GM12892 (cell line): ENCODE measurements around the gene STARD5.

Source experiments
- DNase-seq: peaks from one replicate; pipeline ENCODE4 v3.0.0; 2011; ENCODE audit not compliant: insufficient read length
- FAIRE-seq: peaks from 2 replicates; lab custom pipeline; 2011; peaks lifted over from hg19 to GRCh38; lab: Jason Lieb, UNC
- POLR2A ChIP-seq: IDR thresholded peaks from 2 replicates; pipeline ENCODE4 v1.6.1; 2011; ENCODE audit warnings: low read depth, low read length, control low read depth
- POLR2AphosphoS5 ChIP-seq: IDR thresholded peaks from 2 replicates; pipeline ENCODE4 v1.6.1; 2011; ENCODE audit warnings: low read depth, low read length, control low read depth
- TAF1 ChIP-seq: IDR thresholded peaks from 2 replicates; pipeline ENCODE4 v1.6.1; 2011; ENCODE audit warnings: low read depth, mild to moderate bottlenecking, control low read depth, low read length, borderline replicate concordance

The STARD5 gene

DNA sequence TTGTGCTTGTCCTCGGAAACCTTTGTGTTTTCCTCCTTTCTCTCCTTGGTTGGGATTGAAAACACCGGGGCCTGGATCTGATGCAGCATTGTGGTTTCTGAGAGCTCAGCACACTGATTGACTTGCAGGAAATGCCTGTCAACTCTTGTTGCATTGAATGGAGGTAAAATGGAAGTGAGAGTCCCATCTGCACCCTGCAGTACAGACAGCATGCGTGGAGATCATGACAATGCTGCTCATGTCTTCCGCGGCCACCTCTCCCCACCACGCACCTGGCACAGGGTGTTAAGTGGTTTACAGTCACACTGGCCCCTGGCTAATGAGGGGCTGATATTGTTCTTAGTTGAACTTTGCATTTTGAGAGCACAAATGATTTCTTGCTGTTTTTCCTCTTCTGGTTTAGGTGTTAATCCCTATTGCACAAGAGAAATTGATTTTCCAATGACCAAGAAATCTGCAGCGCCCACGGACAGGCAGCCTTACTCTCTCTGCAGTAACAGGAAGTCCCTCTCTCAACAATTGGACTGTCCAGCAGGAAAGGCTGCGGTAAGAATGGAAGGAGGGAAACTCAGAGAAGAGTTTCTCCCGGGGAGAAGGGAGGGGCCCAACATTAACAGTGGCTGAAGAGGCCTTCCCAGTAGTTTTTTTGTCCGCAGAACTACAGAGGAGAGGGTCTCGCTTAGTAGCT is 58.5 kb downstream of the STARD5 start:
- peak; percentile 62 for FAIRE-seq
- TF ChIP-seq POLR2A (no peak), TAF1 (no peak), POLR2AphosphoS5 (no peak)
- no peak for DNase-seq

DNA sequence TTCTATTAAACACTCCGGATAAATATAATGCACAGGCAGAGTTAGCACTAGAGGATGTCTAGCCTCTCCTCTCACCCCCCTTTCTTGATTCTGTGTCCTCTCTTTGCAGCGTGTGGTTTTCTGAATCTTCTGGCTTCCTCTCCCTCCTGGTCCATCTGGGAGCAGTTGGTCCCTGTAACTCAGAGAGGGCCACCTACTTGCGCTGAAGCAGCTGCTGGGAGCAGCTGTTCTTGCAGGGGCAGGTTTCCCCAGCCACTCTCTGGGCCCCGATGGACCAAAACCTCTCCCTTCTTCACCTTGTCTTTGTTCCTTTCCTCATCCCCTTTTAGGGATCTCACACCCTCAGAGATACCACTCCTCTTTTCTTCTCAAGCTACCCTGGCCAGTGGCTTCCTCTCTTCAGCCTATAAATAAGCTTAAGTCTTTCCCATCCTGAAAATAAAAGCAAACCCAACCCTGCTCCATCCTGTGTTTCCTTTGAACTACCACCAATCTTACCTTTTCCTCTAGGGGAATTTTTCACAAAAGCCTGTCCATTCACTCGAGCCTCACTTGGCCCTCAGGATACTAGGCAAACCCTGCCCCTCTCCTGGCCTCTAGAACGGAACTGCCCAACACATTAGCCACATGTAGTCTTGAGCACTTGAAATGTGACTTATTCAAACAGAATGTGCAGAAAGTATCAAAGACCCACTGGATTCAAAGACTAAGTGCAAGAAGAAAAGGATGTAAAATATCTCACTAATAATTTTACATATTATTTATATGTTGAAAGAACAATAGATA is 59.7 kb downstream of the STARD5 start:
- DNase-seq (no peak), FAIRE-seq (no peak)
- TF ChIP-seq POLR2A = no peak
- TF ChIP-seq POLR2AphosphoS5 = no peak
- TF ChIP-seq TAF1 = no peak

DNA sequence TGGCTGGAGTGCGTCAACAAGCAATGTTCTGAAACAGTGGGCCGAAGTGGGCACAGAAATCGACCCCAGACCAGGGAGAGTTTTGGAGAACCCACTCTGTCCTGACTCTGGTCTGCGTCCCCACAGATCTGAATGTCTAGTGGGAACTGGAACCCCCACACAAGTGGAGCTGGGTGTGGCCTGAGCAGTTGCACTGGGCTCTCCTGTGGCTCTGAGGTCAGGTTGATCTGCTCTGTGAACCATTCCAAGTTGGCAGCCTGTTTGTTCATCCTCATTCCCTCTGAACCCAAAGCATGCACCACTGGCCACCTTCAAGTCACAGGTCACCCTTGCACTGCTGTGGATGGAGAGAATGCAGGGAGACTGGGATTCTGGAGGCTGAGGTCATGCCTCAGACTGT is 60.5 kb downstream of the STARD5 start:
- FAIRE-seq = no peak

DNA sequence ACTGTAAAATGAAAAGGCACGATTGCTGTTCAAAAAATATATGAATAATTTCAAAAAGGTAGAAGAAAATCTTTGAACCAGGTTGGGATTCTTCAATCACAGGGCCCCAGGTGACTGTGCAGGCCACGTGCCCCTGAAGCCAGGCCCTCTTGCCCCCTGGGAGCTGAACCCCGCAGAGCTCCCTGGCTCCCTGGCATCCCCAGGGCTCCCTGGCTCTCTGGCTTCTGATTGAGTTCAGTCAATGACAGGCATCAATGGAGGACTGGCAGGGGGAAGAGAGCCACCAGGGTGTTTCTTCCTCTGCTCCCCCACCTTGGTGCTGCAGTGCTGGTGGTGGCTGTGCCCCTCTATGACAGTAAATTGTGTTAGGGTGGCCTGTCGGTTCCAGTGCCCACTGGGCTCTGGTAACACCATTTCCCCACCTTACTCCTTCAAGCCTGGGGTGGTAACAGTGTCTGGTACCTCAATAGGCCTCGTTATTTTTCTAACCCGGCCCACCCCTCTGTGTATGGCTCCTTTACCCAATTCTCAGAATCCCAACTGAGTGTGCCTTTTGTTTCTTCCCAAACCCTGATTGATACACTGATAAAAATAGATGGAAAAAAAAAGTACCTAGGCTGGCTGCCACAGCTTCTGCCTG is 62.6 kb downstream of the STARD5 start:
- no peak for FAIRE-seq
- DNase-seq = no peak
- no peak for TF ChIP-seq TAF1
- TF ChIP-seq POLR2AphosphoS5 = no peak
- TF ChIP-seq POLR2A = no peak

More for the DNA sequence above, 60.5 kb downstream of the STARD5 start:
- no peak for DNase-seq
- TF ChIP-seq TAF1 (no peak), POLR2A (no peak), POLR2AphosphoS5 (no peak)

DNA sequence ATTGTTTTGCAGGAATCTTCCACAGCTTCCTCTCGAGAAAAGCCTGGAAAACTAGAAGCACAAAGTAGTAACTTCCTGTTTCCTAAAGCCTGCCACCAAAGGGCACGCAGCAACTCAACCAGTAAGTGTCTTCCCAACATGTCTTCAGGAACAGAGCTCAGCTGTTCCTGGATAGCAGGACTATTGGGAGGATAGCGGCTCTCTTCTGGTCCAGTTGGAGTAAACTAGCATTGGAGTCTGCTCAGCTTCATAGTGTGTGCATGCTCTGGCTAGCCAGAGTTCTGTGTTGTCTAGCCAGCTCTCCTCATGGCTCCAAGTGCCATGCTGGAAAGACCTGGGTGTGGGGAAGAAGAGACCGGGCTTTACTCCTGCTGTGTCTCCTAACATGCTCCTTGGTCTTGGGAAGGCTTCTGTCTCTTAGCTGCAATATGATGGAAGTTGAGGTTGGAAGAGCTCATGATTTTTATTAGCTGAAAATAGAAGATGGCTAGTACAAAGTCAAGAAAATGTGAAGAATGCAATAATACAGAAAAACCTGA is 64.1 kb downstream of the STARD5 start:
- FAIRE-seq (no peak), DNase-seq (no peak)
- TF ChIP-seq POLR2A = no peak
